ENCODE measurements around the gene PPP1R12B. TPM values are rescaled to one million over a fixed set of nuclear protein-coding genes. Genes with fewer than 3 reads are reported as not detected.
"Not testable (repeated sequence)": the region's sequence is repeated elsewhere in the genome, so short reads cannot be mapped to it uniquely, and the experiment has no call there.

PPP1R12B gene
- total RNA-seq, 2 donors from 2014 or later: 21.5 to 28.6 TPM

GRCh38 chr1:202638701-202639305 is 290.3 kb downstream of the PPP1R12B start:
- not testable (repeated sequence) for DNase-seq (ENCODE audit: low spot score in 2 of 2); H3K36me3 Mint-ChIP-seq; H3K9me3 Mint-ChIP-seq; ATAC-seq; H3K27ac Mint-ChIP-seq

- no peak for ATAC-seq
- Mint-ChIP-seq H3K9me3 (no peaks in the 10 kb centered on the region), H3K36me3 (no peaks in the 10 kb centered on the region), H3K27ac (no peak overlapping the region)
- DNase-seq (ENCODE audit: low spot score in 2 of 2): no peak
Observed at GRCh38 chr1:202639500-202639899, 291.0 kb downstream of the PPP1R12B start.

DNA sequence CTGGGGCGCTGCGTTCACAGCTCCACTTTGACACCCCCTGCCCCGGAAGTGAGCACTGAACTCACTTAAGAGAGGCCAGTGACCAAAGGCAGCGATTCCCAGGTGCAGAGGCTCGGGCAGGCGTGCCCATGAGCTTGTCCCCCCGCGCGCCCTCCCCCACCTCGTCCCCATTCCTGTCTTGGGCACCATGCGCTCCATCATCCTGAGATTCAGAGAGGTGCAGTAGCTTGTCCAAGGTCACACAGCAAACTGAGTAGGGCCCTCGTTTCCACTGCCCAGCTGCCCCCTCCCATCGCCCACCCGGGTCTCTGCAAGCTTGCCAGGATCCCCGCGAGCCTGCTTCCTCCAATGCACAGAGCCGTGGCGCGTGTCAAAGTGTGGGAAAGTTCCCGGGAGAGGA is 293.7 kb downstream of the PPP1R12B start:
- ATAC-seq: no peak
- no peak for DNase-seq (ENCODE audit: low spot score in 2 of 2)
- H3K9me3 Mint-ChIP-seq: no peaks in the 10 kb centered on the region
- no peak overlapping the region for H3K27ac Mint-ChIP-seq
- H3K36me3 Mint-ChIP-seq: no peaks in the 10 kb centered on the region

Other genes starting within 250 kb of the PPP1R12B start
- gene GPR37L1, start 225.8 kb upstream of the PPP1R12B start, total RNA-seq: not detected
- gene ARL8A, start 204.0 kb upstream of the PPP1R12B start, total RNA-seq: 10 to 100 TPM; 38.8 to 63.2 TPM
- 100 to 1,000 TPM; 119 to 198 TPM for gene PTPN7, start 188.1 kb upstream of the PPP1R12B start, total RNA-seq
- under 1 TPM; 0.14 TPM for gene LGR6, start 154.9 kb upstream of the PPP1R12B start, total RNA-seq
- gene UBE2T, start 6.8 kb upstream of the PPP1R12B start, total RNA-seq: 100 to 1,000 TPM in 1 of 2 donors, 10 to 100 TPM in 1; 79.7 to 166 TPM

All from activated naive CD4-positive, alpha-beta T cell treated with anti-CD3 and anti-CD28 coated beads, Interleukin-2, amount 50 U/mL, for 72 hours (primary cell).